T-helper 17 cell (primary cell): ENCODE results near the gene PAM. TPM values are rescaled to one million over a fixed set of nuclear protein-coding genes. Genes with fewer than 3 reads are reported as not detected.

Experiments used
- ATAC-seq: fragments of 150-1000 bp; cut with Tn5 transposase; 2 replicates; pipeline ENCODE4 v1.10.0; 2021; ENCODE audit warnings: mild to moderate bottlenecking, moderate library complexity
- DNase-seq, 3 donors: peaks; one replicate each; pipeline versions ENCODE4 v3.0.0 to v3.0.0-alpha.2; 2020 to 2021
- H3K9me3 ChIP-seq: one replicate; pipeline ENCODE4 v1.7.0; 2013; ENCODE audit warnings: low read length, mild to moderate bottlenecking; ENCODE audit not compliant: control insufficient read depth, poor library complexity, severe bottlenecking
- H3K27ac Mint-ChIP-seq: one replicate; pipeline ENCODE4 v1.8.0; 2022; ENCODE audit warnings: mild to moderate bottlenecking, moderate library complexity, mixed read lengths
- H3K27me3 Mint-ChIP-seq: one replicate; pipeline ENCODE4 v1.8.0; 2022; ENCODE audit warnings: mixed read lengths
- H3K36me3 Mint-ChIP-seq: one replicate; pipeline ENCODE4 v1.8.0; 2022; ENCODE audit warnings: low read depth, mixed read lengths
- H3K4me1 Mint-ChIP-seq: one replicate; pipeline ENCODE4 v1.8.0; 2022; ENCODE audit warnings: mild to moderate bottlenecking, mixed read lengths
- H3K4me3 Mint-ChIP-seq: one replicate; pipeline ENCODE4 v1.8.0; 2022; ENCODE audit warnings: mild to moderate bottlenecking, moderate library complexity, mixed read lengths
- total RNA-seq, 4 donors: library from RNA in 2 of 4; stranded (reverse) in 2 of 4; gene quantifications; one replicate each; pipeline ENCODE4 v1.2.3 and lab custom pipeline; 2022 to 2026

The PAM gene
- total RNA-seq, 2 donors from 2014 or later, result 23.5 to 34.3 TPM

- no peak for DNase-seq
- Mint-ChIP-seq H3K4me3 (no peak overlapping the region), H3K27me3 (no peaks in the 10 kb centered on the region), H3K27ac (no peak overlapping the region), H3K36me3 (peaks cover 5% of the 10 kb centered on the region), H3K4me1 (peaks cover 3% of the 10 kb centered on the region)
- no peaks in the 10 kb centered on the region for H3K9me3 ChIP-seq
- ATAC-seq, result no peak
Observed at GRCh38 chr5:102850503-102850902, 95.4 kb downstream of the PAM start.

- H3K36me3 Mint-ChIP-seq, result no peaks in the 10 kb centered on the region
- no peak overlapping the region for H3K4me3 Mint-ChIP-seq
- no peaks in the 10 kb centered on the region for H3K9me3 ChIP-seq
- ATAC-seq (no peak), DNase-seq (no peak)
- H3K4me1 Mint-ChIP-seq, result no peaks in the 10 kb centered on the region
- no peaks in the 10 kb centered on the region for H3K27me3 Mint-ChIP-seq
- no peak overlapping the region for H3K27ac Mint-ChIP-seq
Observed at GRCh38 chr5:102853680-102854079, 98.6 kb downstream of the PAM start.

GRCh38 chr5:102855681-102856388 lies 100.7 kb downstream of the PAM start:
- H3K36me3 Mint-ChIP-seq, result no peaks in the 10 kb centered on the region
- H3K27me3 Mint-ChIP-seq, result no peaks in the 10 kb centered on the region
- no peak overlapping the region for H3K27ac Mint-ChIP-seq
- H3K4me3 Mint-ChIP-seq, result no peak overlapping the region
- DNase-seq (no peak), ATAC-seq (no peak)
- no peaks in the 10 kb centered on the region for H3K9me3 ChIP-seq
- no peaks in the 10 kb centered on the region for H3K4me1 Mint-ChIP-seq

GRCh38 chr5:102856389-102856777 lies 101.3 kb downstream of the PAM start:
- Mint-ChIP-seq H3K36me3 (no peaks in the 10 kb centered on the region), H3K27me3 (peaks cover 4% of the 10 kb centered on the region), H3K27ac (no peak overlapping the region), H3K4me3 (no peak overlapping the region), H3K4me1 (no peaks in the 10 kb centered on the region)
- no peaks in the 10 kb centered on the region for H3K9me3 ChIP-seq
- no peak for DNase-seq
- no peak for ATAC-seq

- ATAC-seq, result no peak
- H3K27ac Mint-ChIP-seq, result no peak overlapping the region
Observed at GRCh38 chr5:102857076-102857818, 102.1 kb downstream of the PAM start.

GRCh38 chr5:102858221-102858620 lies 103.1 kb downstream of the PAM start:
- Mint-ChIP-seq H3K27ac (no peak overlapping the region), H3K27me3 (peaks cover 8% of the 10 kb centered on the region), H3K4me3 (no peak overlapping the region), H3K36me3 (no peaks in the 10 kb centered on the region), H3K4me1 (peaks cover 4% of the 10 kb centered on the region)
- DNase-seq, result no peak
- H3K9me3 ChIP-seq, result no peaks in the 10 kb centered on the region
- no peak for ATAC-seq

More at GRCh38 chr5:102857076-102857818, 102.1 kb downstream of the PAM start:
- H3K4me1 Mint-ChIP-seq, result no peaks in the 10 kb centered on the region
- peaks cover 5% of the 10 kb centered on the region for H3K27me3 Mint-ChIP-seq
- no peak overlapping the region for H3K4me3 Mint-ChIP-seq
- no peaks in the 10 kb centered on the region for H3K9me3 ChIP-seq
- no peaks in the 10 kb centered on the region for H3K36me3 Mint-ChIP-seq
- no peak for DNase-seq

- ATAC-seq (no peak), DNase-seq (no peak)
- Mint-ChIP-seq H3K4me1 (peaks cover 4% of the 10 kb centered on the region), H3K4me3 (no peak overlapping the region), H3K27ac (no peak overlapping the region), H3K27me3 (peaks cover 9% of the 10 kb centered on the region), H3K36me3 (no peaks in the 10 kb centered on the region)
- H3K9me3 ChIP-seq, result no peaks in the 10 kb centered on the region
Observed at GRCh38 chr5:102858808-102859207, 103.7 kb downstream of the PAM start.

- Mint-ChIP-seq H3K4me1 (peaks cover 7% of the 10 kb centered on the region), H3K27ac (no peak overlapping the region), H3K4me3 (no peak overlapping the region), H3K27me3 (peaks cover 16% of the 10 kb centered on the region), H3K36me3 (no peaks in the 10 kb centered on the region)
- ATAC-seq, result no peak
- DNase-seq, result no peak
- no peaks in the 10 kb centered on the region for H3K9me3 ChIP-seq
Observed at GRCh38 chr5:102860035-102860434, 104.9 kb downstream of the PAM start.

- H3K27me3 Mint-ChIP-seq, result peaks cover 25% of the 10 kb centered on the region
- no peak overlapping the region for H3K27ac Mint-ChIP-seq
Observed at GRCh38 chr5:102863058-102863457, 108.0 kb downstream of the PAM start.

GRCh38 chr5:102863764-102864560 lies 108.9 kb downstream of the PAM start:
- Mint-ChIP-seq H3K27ac (no peak overlapping the region), H3K36me3 (peaks cover 3% of the 10 kb centered on the region), H3K4me3 (no peak overlapping the region), H3K27me3 (peaks cover 25% of the 10 kb centered on the region), H3K4me1 (peaks cover 12% of the 10 kb centered on the region)
- ATAC-seq, result no peak
- no peaks in the 10 kb centered on the region for H3K9me3 ChIP-seq
- DNase-seq, result no peak

More at GRCh38 chr5:102863058-102863457, 108.0 kb downstream of the PAM start:
- Mint-ChIP-seq H3K4me3 (no peak overlapping the region), H3K36me3 (peaks cover 3% of the 10 kb centered on the region), H3K4me1 (peaks cover 12% of the 10 kb centered on the region)
- H3K9me3 ChIP-seq, result no peaks in the 10 kb centered on the region
- no peak for ATAC-seq
- no peak for DNase-seq

GRCh38 chr5:102865171-102865509 lies 110.0 kb downstream of the PAM start:
- H3K4me1 Mint-ChIP-seq, result peaks cover 12% of the 10 kb centered on the region
- peaks cover 7% of the 10 kb centered on the region for H3K36me3 Mint-ChIP-seq

GRCh38 chr5:102865510-102866236 lies 110.6 kb downstream of the PAM start:
- Mint-ChIP-seq H3K4me1 (peaks cover 12% of the 10 kb centered on the region), H3K27ac (peak overlapping the region; percentile 24), H3K4me3 (peak overlapping the region; percentile 68), H3K27me3 (peaks cover 25% of the 10 kb centered on the region), H3K36me3 (peaks cover 7% of the 10 kb centered on the region)
- ATAC-seq, result peak; percentile 58
- H3K9me3 ChIP-seq, result no peaks in the 10 kb centered on the region
- DNase-seq, result no peak

More at GRCh38 chr5:102865171-102865509, 110.0 kb downstream of the PAM start:
- H3K27ac Mint-ChIP-seq, result peak overlapping the region; percentile 24
- peak overlapping the region; percentile 68 for H3K4me3 Mint-ChIP-seq
- DNase-seq (no peak), ATAC-seq (no peak)
- no peaks in the 10 kb centered on the region for H3K9me3 ChIP-seq
- H3K27me3 Mint-ChIP-seq, result peaks cover 25% of the 10 kb centered on the region

- no peak for ATAC-seq
- H3K27ac Mint-ChIP-seq, result no peak overlapping the region
- H3K36me3 Mint-ChIP-seq, result peaks cover 7% of the 10 kb centered on the region
- H3K9me3 ChIP-seq, result no peaks in the 10 kb centered on the region
- peaks cover 22% of the 10 kb centered on the region for H3K27me3 Mint-ChIP-seq
- no peak for DNase-seq
- H3K4me3 Mint-ChIP-seq, result peak overlapping the region; percentile 68
- H3K4me1 Mint-ChIP-seq, result peaks cover 12% of the 10 kb centered on the region
Observed at GRCh38 chr5:102866237-102866600, 111.1 kb downstream of the PAM start.
